ENCODE measurements around the gene CYP21A2.
"Not testable (repeated sequence)": the region's sequence is repeated elsewhere in the genome, so short reads cannot be mapped to it uniquely, and the experiment has no call there.

Gene CYP21A2

GRCh38 chr6:32010856-32011530 lies 27.2 kb upstream of the CYP21A2 start:
- not testable (repeated sequence) for H3K4me1 Mint-ChIP-seq; ATAC-seq (ENCODE audit: low read depth); H3K27me3 Mint-ChIP-seq; H3K27ac Mint-ChIP-seq; H3K9me3 Mint-ChIP-seq; H3K36me3 Mint-ChIP-seq; DNase-seq (ENCODE audit: low spot score in 2 of 2); H3K4me3 Mint-ChIP-seq

- H3K4me1 Mint-ChIP-seq; H3K36me3 Mint-ChIP-seq; ATAC-seq (ENCODE audit: low read depth); H3K9me3 Mint-ChIP-seq; H3K4me3 Mint-ChIP-seq; H3K27ac Mint-ChIP-seq; DNase-seq (ENCODE audit: low spot score in 2 of 2); H3K27me3 Mint-ChIP-seq: not testable (repeated sequence)
These were observed 25.1 kb upstream of the CYP21A2 start for GRCh38 chr6:32012941-32013617.

- H3K4me1 Mint-ChIP-seq; DNase-seq (ENCODE audit: low spot score in 2 of 2); H3K27ac Mint-ChIP-seq; H3K36me3 Mint-ChIP-seq; H3K27me3 Mint-ChIP-seq; H3K9me3 Mint-ChIP-seq; H3K4me3 Mint-ChIP-seq; ATAC-seq (ENCODE audit: low read depth): not testable (repeated sequence)
These were observed 24.5 kb upstream of the CYP21A2 start for GRCh38 chr6:32013738-32014137.

- H3K27me3 Mint-ChIP-seq; DNase-seq (ENCODE audit: low spot score in 2 of 2); H3K4me3 Mint-ChIP-seq; H3K4me1 Mint-ChIP-seq; H3K27ac Mint-ChIP-seq; H3K36me3 Mint-ChIP-seq; ATAC-seq (ENCODE audit: low read depth); H3K9me3 Mint-ChIP-seq: not testable (repeated sequence)
These were observed 23.7 kb upstream of the CYP21A2 start, which contains the start of gene C4B for GRCh38 chr6:32014547-32014946. TSS of gene C4B (plus strand) at chr6:32014795. CDS start at chr6:32014846, 51 bp downstream.

- not testable (repeated sequence) for H3K27ac Mint-ChIP-seq; H3K4me3 Mint-ChIP-seq; H3K27me3 Mint-ChIP-seq; ATAC-seq (ENCODE audit: low read depth); H3K9me3 Mint-ChIP-seq; H3K36me3 Mint-ChIP-seq; DNase-seq (ENCODE audit: low spot score in 2 of 2); H3K4me1 Mint-ChIP-seq
These were observed 16.1 kb upstream of the CYP21A2 start for GRCh38 chr6:32022100-32022499.

GRCh38 chr6:32028631-32029030 lies 9.6 kb upstream of the CYP21A2 start:
- H3K9me3 Mint-ChIP-seq; H3K27me3 Mint-ChIP-seq; H3K27ac Mint-ChIP-seq; H3K4me3 Mint-ChIP-seq; ATAC-seq (ENCODE audit: low read depth); DNase-seq (ENCODE audit: low spot score in 2 of 2); H3K36me3 Mint-ChIP-seq; H3K4me1 Mint-ChIP-seq: not testable (repeated sequence)

GRCh38 chr6:32029553-32029952 lies 8.7 kb upstream of the CYP21A2 start:
- DNase-seq (ENCODE audit: low spot score in 2 of 2); H3K4me3 Mint-ChIP-seq; H3K36me3 Mint-ChIP-seq; ATAC-seq (ENCODE audit: low read depth); H3K4me1 Mint-ChIP-seq; H3K27ac Mint-ChIP-seq; H3K9me3 Mint-ChIP-seq; H3K27me3 Mint-ChIP-seq: not testable (repeated sequence)

GRCh38 chr6:32035283-32036013 lies 2.8 kb upstream of the CYP21A2 start:
- not testable (repeated sequence) for H3K4me3 Mint-ChIP-seq; H3K4me1 Mint-ChIP-seq; H3K36me3 Mint-ChIP-seq; H3K27ac Mint-ChIP-seq; H3K9me3 Mint-ChIP-seq; DNase-seq (ENCODE audit: low spot score in 2 of 2); ATAC-seq (ENCODE audit: low read depth); H3K27me3 Mint-ChIP-seq

GRCh38 chr6:32037136-32037535 lies 1.1 kb upstream of the CYP21A2 start:
- not testable (repeated sequence) for H3K4me3 Mint-ChIP-seq; H3K36me3 Mint-ChIP-seq; H3K27me3 Mint-ChIP-seq; H3K27ac Mint-ChIP-seq; ATAC-seq (ENCODE audit: low read depth); H3K4me1 Mint-ChIP-seq; DNase-seq (ENCODE audit: low spot score in 2 of 2); H3K9me3 Mint-ChIP-seq

GRCh38 chr6:32038878-32039277 lies 663 bp downstream of the CYP21A2 start:
- H3K27me3 Mint-ChIP-seq; DNase-seq (ENCODE audit: low spot score in 2 of 2); H3K4me3 Mint-ChIP-seq; H3K9me3 Mint-ChIP-seq; H3K36me3 Mint-ChIP-seq; H3K27ac Mint-ChIP-seq; ATAC-seq (ENCODE audit: low read depth); H3K4me1 Mint-ChIP-seq: not testable (repeated sequence)

GRCh38 chr6:32039321-32040274 lies 1.4 kb downstream of the CYP21A2 start:
- H3K4me3 Mint-ChIP-seq; H3K27ac Mint-ChIP-seq; H3K4me1 Mint-ChIP-seq; H3K27me3 Mint-ChIP-seq; ATAC-seq (ENCODE audit: low read depth); H3K9me3 Mint-ChIP-seq; DNase-seq (ENCODE audit: low spot score in 2 of 2); H3K36me3 Mint-ChIP-seq: not testable (repeated sequence)

GRCh38 chr6:32040299-32041049 lies 2.3 kb downstream of the CYP21A2 start:
- H3K9me3 Mint-ChIP-seq; H3K36me3 Mint-ChIP-seq; ATAC-seq (ENCODE audit: low read depth); H3K27ac Mint-ChIP-seq; H3K4me1 Mint-ChIP-seq; H3K4me3 Mint-ChIP-seq; DNase-seq (ENCODE audit: low spot score in 2 of 2); H3K27me3 Mint-ChIP-seq: not testable (repeated sequence)

GRCh38 chr6:32041050-32041321 lies 2.8 kb downstream of the CYP21A2 start:
- ATAC-seq (ENCODE audit: low read depth); H3K4me3 Mint-ChIP-seq; H3K9me3 Mint-ChIP-seq; H3K4me1 Mint-ChIP-seq; H3K27me3 Mint-ChIP-seq; DNase-seq (ENCODE audit: low spot score in 2 of 2); H3K27ac Mint-ChIP-seq; H3K36me3 Mint-ChIP-seq: not testable (repeated sequence)

Measured in memory B cell (primary cell).